Trophoblast cell (in vitro differentiated cells and primary cell): Measurements from ENCODE around the gene CDK13.
"Not testable (repeated sequence)": the region's sequence is repeated elsewhere in the genome, so short reads cannot be mapped to it uniquely, and the experiment has no call there.

Experiments used
- DNase-seq, 2 donors: peaks; one replicate each; pipeline ENCODE4 v3.0.0-alpha.2; 2016
- H2AFZ ChIP-seq: 2 replicates; pipeline ENCODE4 v1.6.1; 2013; ENCODE audit warnings: low read length, moderate library complexity, mild to moderate bottlenecking; ENCODE audit not compliant: insufficient read depth, poor library complexity
- H2AK5ac ChIP-seq: 2 replicates; pipeline ENCODE4 v1.6.1; 2013; ENCODE audit warnings: mild to moderate bottlenecking, low read length
- H2BK120ac ChIP-seq: 2 replicates; pipeline ENCODE4 v1.6.1; 2013; ENCODE audit warnings: low read length, mild to moderate bottlenecking, moderate library complexity; ENCODE audit not compliant: insufficient read depth, poor library complexity
- H2BK12ac ChIP-seq: 2 replicates; pipeline ENCODE4 v1.6.1; 2013; ENCODE audit warnings: mild to moderate bottlenecking, low read length, moderate library complexity
- H2BK5ac ChIP-seq: 2 replicates; pipeline ENCODE4 v1.6.1; 2013; ENCODE audit warnings: low read length, low read depth, moderate library complexity, mild to moderate bottlenecking; ENCODE audit not compliant: poor library complexity
- H3K14ac ChIP-seq: 2 replicates; pipeline ENCODE4 v1.6.1; 2013; ENCODE audit warnings: mild to moderate bottlenecking, low read length
- H3K18ac ChIP-seq: 2 replicates; pipeline ENCODE4 v1.6.1; 2013; ENCODE audit warnings: mild to moderate bottlenecking, low read length
- H3K23ac ChIP-seq: 2 replicates; pipeline ENCODE4 v1.6.1; 2013; ENCODE audit warnings: low read length
- H3K27ac ChIP-seq: 2 replicates; pipeline ENCODE4 v1.5.1; 2013; ENCODE audit warnings: low read depth, mild to moderate bottlenecking, inconsistent platforms, low read length, moderate library complexity
- H3K27me3 ChIP-seq: 2 replicates; pipeline ENCODE4 v1.6.1; 2013; ENCODE audit warnings: inconsistent platforms, mild to moderate bottlenecking, low read length, moderate library complexity; ENCODE audit not compliant: insufficient read depth
- H3K36me3 ChIP-seq, 2 experiments: 1 replicate in 1 of 2; 2 replicates in 1 of 2; pipeline ENCODE4 v1.6.1; 2013; ENCODE audit warnings: low read length in 2 of 2, mild to moderate bottlenecking in 2 of 2, moderate library complexity in 1 of 2; ENCODE audit not compliant: insufficient read depth in 2 of 2, control insufficient read depth in 1 of 2
- H3K4ac ChIP-seq: 2 replicates; pipeline ENCODE4 v1.6.1; 2013; ENCODE audit warnings: low read depth, mild to moderate bottlenecking, low read length, moderate library complexity
- H3K4me1 ChIP-seq, 2 experiments: 1 replicate in 1 of 2; 2 replicates in 1 of 2; pipeline ENCODE4 v1.6.1; 2013; ENCODE audit warnings: low read length in 2 of 2, mild to moderate bottlenecking in 2 of 2, moderate library complexity in 1 of 2; ENCODE audit not compliant: insufficient read depth in 2 of 2, control insufficient read depth in 1 of 2
- H3K4me2 ChIP-seq: 2 replicates; pipeline ENCODE4 v1.6.1; 2013; ENCODE audit warnings: inconsistent platforms, mild to moderate bottlenecking, low read length, moderate library complexity
- H3K4me3 ChIP-seq: 2 replicates; pipeline ENCODE4 v1.5.1; 2013; ENCODE audit warnings: mild to moderate bottlenecking, low read depth, low read length, inconsistent platforms
- H3K79me1 ChIP-seq: one replicate; pipeline ENCODE4 v1.6.1; 2013; ENCODE audit warnings: low read length
- H3K79me2 ChIP-seq: 2 replicates; pipeline ENCODE4 v1.6.1; 2013; ENCODE audit warnings: low read length, mild to moderate bottlenecking; ENCODE audit not compliant: control insufficient read depth, insufficient read depth, poor library complexity
- H3K9ac ChIP-seq: 2 replicates; pipeline ENCODE4 v1.6.1; 2013; ENCODE audit warnings: mild to moderate bottlenecking, low read length
- H3K9me3 ChIP-seq: 2 replicates; pipeline ENCODE4 v1.6.1; 2013; ENCODE audit warnings: low read depth, mild to moderate bottlenecking, control low read depth, inconsistent platforms, low read length; ENCODE audit not compliant: insufficient read depth
- H4K12ac ChIP-seq: 2 replicates; pipeline ENCODE4 v1.6.1; 2013; ENCODE audit warnings: low read depth, mild to moderate bottlenecking, low read length, moderate library complexity
- H4K8ac ChIP-seq: 2 replicates; pipeline ENCODE4 v1.6.1; 2013; ENCODE audit warnings: low read depth, mild to moderate bottlenecking, low read length, moderate library complexity
- H4K91ac ChIP-seq: one replicate; pipeline ENCODE4 v1.6.1; 2013; ENCODE audit warnings: low read depth, mild to moderate bottlenecking, low read length, moderate library complexity
- WGBS: extraction: QIAGEN DNeasy Blood & Tissue Kit; methylation state at CpG from one replicate; pipeline ENCODE4 v1.1.7; 2013; ENCODE audit warnings: missing lambda C conversion rate; ENCODE audit not compliant: insufficient read length, insufficient coverage; ENCODE audit errors: extremely low coverage; 5-methylcytosine and 5-hydroxymethylcytosine counted together

CDK13 gene

GRCh38 chr7:40122100-40122939 is 172.3 kb downstream of the CDK13 start:
- H3K4me2 ChIP-seq, H2AK5ac ChIP-seq, H3K4me3 ChIP-seq, H3K23ac ChIP-seq, H3K14ac ChIP-seq, H4K8ac ChIP-seq, H3K79me2 ChIP-seq, H2BK5ac ChIP-seq, H3K79me1 ChIP-seq, H3K9ac ChIP-seq, H3K18ac ChIP-seq, H3K9me3 ChIP-seq, H3K27ac ChIP-seq, H4K12ac ChIP-seq, H2BK120ac ChIP-seq, H3K27me3 ChIP-seq, DNase-seq, H2AFZ ChIP-seq, H3K4me1 ChIP-seq, H3K4ac ChIP-seq, H3K36me3 ChIP-seq, H4K91ac ChIP-seq, H2BK12ac ChIP-seq: not testable (repeated sequence)
- no CpG with 5 or more reads among the region's 14 CpGs for WGBS

- H3K4me3 ChIP-seq = no peak overlapping the region
- H3K18ac ChIP-seq = no peak overlapping the region
- no peaks in the 10 kb centered on the region for H3K27me3 ChIP-seq
- H3K4me2 ChIP-seq = no peak overlapping the region
- H2BK5ac ChIP-seq = no peak overlapping the region
- no peaks in the 10 kb centered on the region for H3K79me2 ChIP-seq
- no peak overlapping the region for H3K4ac ChIP-seq
- no peak overlapping the region for H2AK5ac ChIP-seq
- no CpG with 5 or more reads among the region's 2 CpGs for WGBS
- H2BK12ac ChIP-seq = no peak overlapping the region
- no peak overlapping the region for H3K23ac ChIP-seq
- H2BK120ac ChIP-seq = no peak overlapping the region
- H4K91ac ChIP-seq = no peak overlapping the region
- no peak overlapping the region for H4K12ac ChIP-seq
- H3K9me3 ChIP-seq = no peaks in the 10 kb centered on the region
- no peak overlapping the region for H3K9ac ChIP-seq
- H3K14ac ChIP-seq = no peak overlapping the region
- H3K4me1 ChIP-seq = no peaks in the 10 kb centered on the region
- no peak overlapping the region for H2AFZ ChIP-seq
- DNase-seq = no peak
- no peaks in the 10 kb centered on the region for H3K79me1 ChIP-seq
- H4K8ac ChIP-seq = no peak overlapping the region
- H3K36me3 ChIP-seq = peaks cover 0 to 4% of the 10 kb centered on the region in 2 experiments
- no peak overlapping the region for H3K27ac ChIP-seq
Measured at GRCh38 chr7:40122940-40123254, 172.8 kb downstream of the CDK13 start.

- H2AFZ ChIP-seq = peak overlapping the region; percentile 87
- peak overlapping the region; percentile 70 for H3K4me2 ChIP-seq
- H3K23ac ChIP-seq = no peak overlapping the region
- H3K9ac ChIP-seq = peak overlapping the region; percentile 92
- peak overlapping the region; percentile 68 for H3K4ac ChIP-seq
- H2AK5ac ChIP-seq = peak overlapping the region; percentile 77
- peak; percentile 6 to 52 for DNase-seq
- H3K4me3 ChIP-seq = peak overlapping the region; percentile 90
- H3K14ac ChIP-seq = peak overlapping the region; percentile 90
- peak overlapping the region; percentile 87 for H3K18ac ChIP-seq
- H4K8ac ChIP-seq = peak overlapping the region; percentile 96
- H2BK5ac ChIP-seq = peak overlapping the region; percentile 94
- H2BK120ac ChIP-seq = peak overlapping the region; percentile 83
- H2BK12ac ChIP-seq = no peak overlapping the region
- no peaks in the 10 kb centered on the region for H3K27me3 ChIP-seq
- H3K27ac ChIP-seq = peak overlapping the region; percentile 76
- no peaks in the 10 kb centered on the region for H3K9me3 ChIP-seq
- H4K91ac ChIP-seq = peak overlapping the region; percentile 80
- no CpG with 5 or more reads among the region's 36 CpGs for WGBS
- peaks cover 0 to 4% of the 10 kb centered on the region in 2 experiments for H3K36me3 ChIP-seq
- peaks cover 8% of the 10 kb centered on the region for H3K79me1 ChIP-seq
- peak overlapping the region; percentile 92 for H4K12ac ChIP-seq
- H3K79me2 ChIP-seq = peaks cover 4% of the 10 kb centered on the region
- peaks cover 0 to 2% of the 10 kb centered on the region in 2 experiments for H3K4me1 ChIP-seq
Measured at GRCh38 chr7:40133561-40134427, 183.7 kb downstream of the CDK13 start.

- H2BK120ac ChIP-seq = peak within 1 kb of the TSS; percentile 91
- H3K9ac ChIP-seq = peak within 1 kb of the TSS; percentile 92
- H4K8ac ChIP-seq = peak within 1 kb of the TSS; percentile 96
- H2BK12ac ChIP-seq = no peak within 1 kb of the TSS
- H2AFZ ChIP-seq = peak within 1 kb of the TSS; percentile 87
- peak within 1 kb of the TSS; percentile 94 for H2BK5ac ChIP-seq
- H3K4me3 ChIP-seq = peak within 1 kb of the TSS; percentile 90
- H3K23ac ChIP-seq = no peak within 1 kb of the TSS
- H4K91ac ChIP-seq = peak within 1 kb of the TSS; percentile 80
- H3K18ac ChIP-seq = peak within 1 kb of the TSS; percentile 87
- H3K79me1 ChIP-seq = peaks cover 8% of the 10 kb centered on the region
- DNase-seq = peak; percentile 84 to 94
- peak within 1 kb of the TSS; percentile 90 for H3K14ac ChIP-seq
- H3K4ac ChIP-seq = peak within 1 kb of the TSS; percentile 68
- WGBS = no CpG with 5 or more reads among the region's 75 CpGs
- H3K27me3 ChIP-seq = no peaks in the 10 kb centered on the region
- H4K12ac ChIP-seq = peak within 1 kb of the TSS; percentile 92
- H3K36me3 ChIP-seq = peaks cover 0 to 4% of the 10 kb centered on the region in 2 experiments
- no peaks in the 10 kb centered on the region for H3K9me3 ChIP-seq
- H3K4me2 ChIP-seq = peak within 1 kb of the TSS; percentile 70
- H3K4me1 ChIP-seq = peaks cover 0 to 2% of the 10 kb centered on the region in 2 experiments
- peaks cover 4% of the 10 kb centered on the region for H3K79me2 ChIP-seq
- H3K27ac ChIP-seq = peak within 1 kb of the TSS; percentile 76
- H2AK5ac ChIP-seq = peak within 1 kb of the TSS; percentile 77
Measured at GRCh38 chr7:40134428-40135316, 184.6 kb downstream of the CDK13 start, which contains the start of the genes MPLKIP and SUGCT. Gene MPLKIP, minus strand, starts transcription at chr7:40134622. Its CDS starts 55 bp downstream, at chr7:40134567. Gene SUGCT, plus strand, starts transcription at chr7:40135005.
